ENCODE results near the gene MACROH2A2.
"Not testable (repeated sequence)": the region's sequence is repeated elsewhere in the genome, so short reads cannot be mapped to it uniquely, and the experiment has no call there.

The MACROH2A2 gene

GRCh38 chr10:70067586-70067985 is 14.9 kb downstream of the MACROH2A2 start:
- no peak for DNase-seq (ENCODE audit: low read depth in 2 of 2)

- DNase-seq (ENCODE audit: low read depth in 2 of 2), result no peak
Measured at GRCh38 chr10:70068925-70069324, 16.3 kb downstream of the MACROH2A2 start.

DNA sequence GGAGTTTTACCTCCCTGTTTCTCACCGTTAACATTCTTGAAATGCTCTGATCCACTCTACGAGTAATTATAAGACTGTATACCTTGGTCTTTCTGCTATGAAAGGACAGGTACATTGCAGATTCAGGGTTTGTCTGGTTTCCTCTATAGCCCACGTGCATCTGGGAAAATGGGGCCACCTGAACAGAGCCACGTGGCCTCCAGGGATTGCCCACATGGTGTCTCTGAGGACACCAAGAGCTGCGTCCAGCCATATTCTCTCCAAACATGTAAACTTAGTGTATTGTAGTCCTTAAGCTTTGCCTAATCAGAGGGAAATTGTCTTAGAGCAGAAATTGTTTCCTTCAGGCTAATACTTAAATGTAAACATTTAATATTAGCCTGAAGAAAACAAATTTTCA is 16.7 kb downstream of the MACROH2A2 start:
- DNase-seq (ENCODE audit: low read depth in 2 of 2), result no peak

- no peak for DNase-seq (ENCODE audit: low read depth in 2 of 2)
Measured at GRCh38 chr10:70070834-70071233, 18.2 kb downstream of the MACROH2A2 start.

GRCh38 chr10:70074165-70074564 is 21.5 kb downstream of the MACROH2A2 start:
- DNase-seq (ENCODE audit: low read depth in 2 of 2), result no peak

DNA sequence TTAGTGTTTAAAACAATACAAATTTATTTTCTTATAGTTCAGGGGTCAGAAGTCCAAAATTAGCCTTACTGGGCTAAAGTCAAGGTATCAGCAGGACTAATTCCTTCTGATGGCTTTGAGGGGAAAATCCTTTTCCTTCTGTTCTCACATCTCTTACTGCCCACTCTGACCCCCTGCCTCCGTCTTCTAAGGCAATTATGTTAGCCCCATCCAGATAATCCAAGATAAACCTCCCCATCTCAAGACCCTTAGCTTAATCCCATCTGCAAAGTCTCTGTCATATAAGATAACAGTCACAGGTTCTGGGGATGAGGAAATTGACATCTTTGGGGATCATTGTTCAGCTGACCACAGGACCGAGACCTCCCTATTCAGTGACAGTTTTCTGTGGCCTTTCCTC is 22.3 kb downstream of the MACROH2A2 start:
- DNase-seq (ENCODE audit: low read depth in 2 of 2), result no peak

DNA sequence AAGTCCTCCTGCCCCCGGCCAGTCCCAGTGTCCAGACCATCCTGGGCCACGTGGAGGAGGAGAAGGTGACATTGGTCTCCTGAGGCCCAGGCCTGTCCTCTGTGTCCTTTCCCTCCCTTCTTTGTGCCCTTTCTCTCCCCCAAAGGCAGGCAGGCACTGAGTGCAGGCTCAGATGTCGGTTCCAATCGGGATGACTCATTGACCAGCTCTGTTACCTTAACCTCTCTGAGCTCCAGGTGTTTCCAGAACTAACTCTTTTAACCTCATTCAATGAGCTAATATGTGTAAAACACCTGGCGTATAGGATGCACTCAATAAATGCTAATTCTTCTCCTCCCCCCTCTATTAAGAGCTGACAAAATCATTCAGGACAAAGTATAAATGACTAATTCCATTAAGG is 25.7 kb downstream of the MACROH2A2 start:
- DNase-seq (ENCODE audit: low read depth in 2 of 2), result no peak

- DNase-seq (ENCODE audit: low read depth in 2 of 2), result no peak
Measured at GRCh38 chr10:70078937-70079336, 26.3 kb downstream of the MACROH2A2 start.

GRCh38 chr10:70080789-70081188 is 28.1 kb downstream of the MACROH2A2 start:
- not testable (repeated sequence) for DNase-seq (ENCODE audit: low read depth in 2 of 2)

DNA sequence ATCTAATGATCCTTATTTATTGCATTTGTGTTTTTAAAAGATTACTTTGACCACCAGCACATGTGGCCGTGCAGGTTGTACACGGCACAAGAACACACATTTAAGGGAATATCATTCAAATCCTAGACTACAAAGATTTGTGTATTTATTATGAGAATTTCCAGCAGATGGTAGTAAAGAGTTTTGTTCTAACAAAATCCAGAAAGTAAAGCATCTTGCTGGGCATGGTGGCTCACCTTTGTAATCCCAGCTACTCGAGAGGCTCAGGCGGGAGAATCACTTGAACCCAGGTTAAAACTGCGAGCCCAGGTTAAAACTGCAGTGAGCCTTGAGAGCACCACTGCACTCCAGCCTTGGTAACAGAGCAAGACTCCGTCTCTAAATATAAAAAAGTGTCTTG is 31.5 kb downstream of the MACROH2A2 start:
- DNase-seq (ENCODE audit: low read depth in 2 of 2), result no peak

GRCh38 chr10:70085975-70086613 is 33.4 kb downstream of the MACROH2A2 start:
- no peak for DNase-seq (ENCODE audit: low read depth in 2 of 2)

DNA sequence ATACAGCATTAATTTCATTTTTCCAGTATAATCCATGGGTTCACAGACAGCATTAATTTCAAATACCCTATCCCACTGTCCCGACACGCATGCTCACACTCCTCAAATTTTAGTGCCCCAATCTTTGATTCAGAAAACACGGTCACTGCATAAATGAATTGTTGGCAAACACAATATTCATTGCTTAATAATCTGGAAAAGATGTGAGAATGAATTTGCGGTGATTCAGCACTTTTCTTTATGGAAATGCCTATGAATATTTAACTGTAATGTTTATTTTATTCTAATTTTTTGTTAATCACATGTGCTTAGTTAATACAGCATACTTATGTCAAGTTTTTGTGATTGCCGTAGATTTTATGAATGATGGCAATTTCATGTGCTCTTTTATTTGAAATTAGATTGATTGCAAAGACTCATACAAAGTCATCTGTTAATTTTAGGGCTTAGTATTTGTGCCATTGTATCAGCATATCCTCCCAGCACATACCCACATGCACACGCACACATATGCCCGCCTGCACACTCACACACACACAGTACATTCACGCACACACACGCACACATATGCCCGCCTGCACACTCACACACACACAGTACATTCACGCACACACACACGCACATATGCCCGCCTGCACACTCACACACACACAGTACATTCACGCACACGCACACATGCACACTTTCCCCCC is 35.1 kb downstream of the MACROH2A2 start:
- DNase-seq (ENCODE audit: low read depth in 2 of 2), result no peak

DNA sequence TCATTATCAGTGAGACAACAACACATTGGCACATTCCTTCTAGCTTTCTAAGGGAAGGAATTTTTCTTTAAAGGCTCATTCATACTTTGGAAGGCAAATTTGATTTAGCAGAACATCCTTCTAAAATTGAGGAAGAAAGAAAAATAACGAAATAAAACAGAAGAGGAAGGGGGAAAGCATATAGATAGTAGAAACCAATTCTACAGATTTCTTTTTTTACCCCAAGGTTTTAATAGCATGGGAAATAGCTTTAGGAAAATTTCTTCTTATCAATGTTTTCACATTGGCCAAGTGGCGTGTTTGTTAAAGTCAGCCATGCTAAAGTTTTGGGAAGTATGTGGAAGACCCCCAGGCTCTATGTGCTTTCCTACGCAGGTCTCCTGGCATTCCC is 35.7 kb downstream of the MACROH2A2 start:
- no peak for DNase-seq (ENCODE audit: low read depth in 2 of 2)

GRCh38 chr10:70090013-70090412 is 37.4 kb downstream of the MACROH2A2 start:
- no peak for DNase-seq (ENCODE audit: low read depth in 2 of 2)

GRCh38 chr10:70090951-70091350 is 38.3 kb downstream of the MACROH2A2 start:
- no peak for DNase-seq (ENCODE audit: low read depth in 2 of 2)

DNA sequence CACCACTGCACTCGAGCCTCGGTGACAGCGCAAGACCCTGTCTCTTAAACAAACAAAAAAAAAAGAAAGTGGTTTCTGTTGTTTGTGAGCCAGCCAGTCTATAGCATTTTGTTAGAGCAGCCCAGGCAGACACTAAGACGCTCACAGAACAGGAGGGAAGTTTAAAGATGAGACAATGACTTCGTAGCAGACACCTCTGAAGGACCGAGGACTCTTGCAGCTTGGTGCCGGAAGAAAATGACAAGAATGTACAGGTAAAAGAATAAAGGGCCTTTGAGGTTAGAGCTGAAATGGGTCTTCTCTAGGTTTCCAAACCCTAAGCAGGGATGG is 39.7 kb downstream of the MACROH2A2 start:
- DNase-seq (ENCODE audit: low read depth in 2 of 2), result no peak

- no peak for DNase-seq (ENCODE audit: low read depth in 2 of 2)
Measured at GRCh38 chr10:70093335-70093944, 40.8 kb downstream of the MACROH2A2 start.

- no peak for DNase-seq (ENCODE audit: low read depth in 2 of 2)
Measured at GRCh38 chr10:70094250-70094649, 41.6 kb downstream of the MACROH2A2 start.

- DNase-seq (ENCODE audit: low read depth in 2 of 2), result no peak
Measured at GRCh38 chr10:70096016-70096704, 43.5 kb downstream of the MACROH2A2 start.

- no peak for DNase-seq (ENCODE audit: low read depth in 2 of 2)
Measured at GRCh38 chr10:70096705-70097420, 44.2 kb downstream of the MACROH2A2 start.

GRCh38 chr10:70097459-70097858 is 44.8 kb downstream of the MACROH2A2 start:
- DNase-seq (ENCODE audit: low read depth in 2 of 2), result no peak

GRCh38 chr10:70098271-70098670 is 45.6 kb downstream of the MACROH2A2 start:
- DNase-seq (ENCODE audit: low read depth in 2 of 2), result no peak
